K562 (cell line): Measurements from ENCODE around the gene IFT27. TPM values are rescaled to one million over a fixed set of nuclear protein-coding genes. Genes with fewer than 3 reads are reported as not detected.

ENCODE experiments used
- ATAC-seq: fragments of 200-7000 bp; cut with Tn5 transposase; 3 replicates; pipeline ENCODE4 v1.9.1; 2020; ENCODE audit warnings: moderate library complexity
- BruUV-seq: library from RNA; stranded (reverse); fragments of 400-500 nt; replicated peaks from 2 replicates; lab custom pipeline; 2021; lab: Mats Ljungman, UMichigan
- CTCF ChIA-PET: fragments of 300-600 bp; formaldehyde crosslinking; extraction: SDS; loops from one replicate; lab custom pipeline; 2021; ENCODE audit warnings: low intra/inter-chr PET ratio; lab: Yijun Ruan, JAX
- POLR2A ChIA-PET: fragments of 300-600, 350-650 bp; sonication (Branson Sonifier 250); formaldehyde crosslinking; extraction: SDS; loops from one replicate; lab custom pipeline; 2021; ENCODE audit warnings: antibody characterized with exemption, inconsistent platforms; lab: Yijun Ruan, JAX
- DNase-seq, 4 experiments: peaks; one replicate each; pipeline versions ENCODE4 v3.0.0 to v3.0.0-alpha.2; 2011 to 2018; ENCODE audit warnings: low spot score in 3 of 4, mixed read lengths in 3 of 4; ENCODE audit errors: extremely low read depth in 1 of 4
- FAIRE-seq: peaks from 2 replicates; lab custom pipeline; 2011; peaks lifted over from hg19 to GRCh38; lab: Jason Lieb, UNC
- H2AFZ ChIP-seq: 2 replicates; pipeline ENCODE4 v1.6.0; 2011; ENCODE audit warnings: low read depth, low read length, control low read depth, inconsistent platforms
- H3K27ac ChIP-seq: fragments of 200-600 bp; 3 replicates; pipeline ENCODE4 v1.8.0; 2011; ENCODE audit warnings: low read depth, mild to moderate bottlenecking, control low read depth, inconsistent platforms, low read length, moderate library complexity, mixed read lengths; ENCODE audit errors: extremely low read depth
- H3K27me3 ChIP-seq, 2 experiments: fragments of 300-600 bp in 1 of 2; 2 replicates in 1 of 2; 3 replicates in 1 of 2; pipeline versions ENCODE4 v1.6.0 to v1.8.0; 2011; ENCODE audit warnings: inconsistent platforms in 2 of 2, low read length in 2 of 2, mild to moderate bottlenecking in 1 of 2, mixed read lengths in 1 of 2, moderate library complexity in 1 of 2; ENCODE audit not compliant: control insufficient read depth in 2 of 2, insufficient read depth in 2 of 2
- H3K36me3 ChIP-seq: fragments of 300-600 bp; 3 replicates; pipeline ENCODE4 v1.8.0; 2011; ENCODE audit warnings: mild to moderate bottlenecking, low read length, inconsistent platforms; ENCODE audit not compliant: control insufficient read depth, insufficient read depth
- H3K4me1 ChIP-seq, 2 experiments: fragments of 200-600 bp in 1 of 2; replicated peaks in 1 of 2; 2 replicates in 1 of 2; 3 replicates in 1 of 2; pipeline versions ENCODE4 v1.5.1 to v1.8.0; 2011; ENCODE audit warnings: inconsistent platforms in 2 of 2, low read length in 2 of 2, mild to moderate bottlenecking in 1 of 2, mixed read lengths in 1 of 2, moderate library complexity in 1 of 2; ENCODE audit not compliant: control insufficient read depth in 2 of 2, insufficient read depth in 2 of 2
- H3K4me2 ChIP-seq: 2 replicates; pipeline ENCODE4 v1.6.1; 2011; ENCODE audit warnings: low read length, control low read depth, inconsistent platforms, mixed read lengths; ENCODE audit not compliant: insufficient read depth
- H3K4me3 ChIP-seq: fragments of 200-600 bp; sonication (generic), shearing (Covaris generic); 2 replicates; pipeline ENCODE4 v1.5.1; 2016; ENCODE audit warnings: control low read depth, inconsistent platforms
- H3K79me2 ChIP-seq: fragments of 200-600 bp; 3 replicates; pipeline ENCODE4 v1.8.0; 2011; ENCODE audit warnings: low read length, inconsistent platforms; ENCODE audit not compliant: control insufficient read depth, insufficient read depth
- H3K9ac ChIP-seq, 2 experiments: 2 replicates each; pipeline versions ENCODE4 v1.6.0 to v1.6.1; 2011; ENCODE audit warnings: low read depth in 2 of 2, low read length in 2 of 2, control low read depth in 1 of 2, inconsistent platforms in 1 of 2, mild to moderate bottlenecking in 1 of 2, mixed read lengths in 1 of 2; ENCODE audit not compliant: insufficient read depth in 1 of 2
- H3K9me1 ChIP-seq: one replicate; pipeline ENCODE4 v1.6.0; 2011; ENCODE audit warnings: inconsistent platforms, mild to moderate bottlenecking, low read length, moderate library complexity; ENCODE audit not compliant: control insufficient read depth, insufficient read depth
- H3K9me3 ChIP-seq: replicated peaks from 2 replicates; pipeline ENCODE4 v1.5.1; 2011; ENCODE audit warnings: low read depth, low read length, inconsistent platforms; ENCODE audit not compliant: control insufficient read depth, insufficient read depth
- H4K20me1 ChIP-seq: replicated peaks from 2 replicates; pipeline ENCODE4 v1.6.1; 2011; ENCODE audit warnings: low read length, inconsistent platforms, mixed read lengths; ENCODE audit not compliant: control insufficient read depth, insufficient read depth
- CEBPZ ChIP-seq: fragments of 150-350 bp; IDR thresholded peaks from 2 replicates; pipeline ENCODE4 v1.6.1; 2014; ENCODE audit warnings: low read depth, mild to moderate bottlenecking, low read length, borderline replicate concordance
- DDX20 ChIP-seq: fragments of 450-650 bp; IDR thresholded peaks from 2 replicates; pipeline ENCODE4 v1.6.1; 2016; ENCODE audit warnings: missing genetic modification characterization, low read depth, mild to moderate bottlenecking, missing compliant biosample characterization, moderate library complexity
- E2F4 ChIP-seq: sonication (generic); formaldehyde crosslinking; IDR thresholded peaks from 2 replicates; pipeline ENCODE4 v1.8.0; 2022; ENCODE audit warnings: mild to moderate bottlenecking, low read depth, missing genetic modification reagents
- HNRNPL ChIP-seq: fragments of 200-400 bp; formaldehyde crosslinking; IDR thresholded peaks from 2 replicates; pipeline ENCODE4 v1.6.1; 2017; ENCODE audit warnings: low read depth, mild to moderate bottlenecking, low read length
- MCM3 ChIP-seq: fragments of 450-650 bp; IDR thresholded peaks from 2 replicates; pipeline ENCODE4 v1.6.1; 2016
- SETDB1 ChIP-seq: IDR thresholded peaks from one replicate; pipeline ENCODE4 v1.6.1; 2012; ENCODE audit warnings: low read length, control low read depth, inconsistent platforms
- SNAPC5 ChIP-seq: fragments of 250-450 bp; sonication (Bioruptor Pico); IDR thresholded peaks from 2 replicates; pipeline ENCODE4 v1.8.0; 2021; ENCODE audit warnings: moderate library complexity, mild to moderate bottlenecking, inconsistent platforms
- ZBTB43 ChIP-seq: sonication (generic); formaldehyde crosslinking; IDR thresholded peaks from 2 replicates; pipeline ENCODE4 v1.8.0; 2023; ENCODE audit warnings: mild to moderate bottlenecking, missing genetic modification reagents
- ZNF3 ChIP-seq: fragments of 250-450 bp; sonication (Bioruptor Pico); IDR thresholded peaks from 2 replicates; pipeline ENCODE4 v1.5.0; 2021; ENCODE audit warnings: mild to moderate bottlenecking, moderate library complexity
- WGBS: fragments of 100-300 bp; shearing (Covaris generic); methylation state at CpG from one replicate; pipeline ENCODE4 v1.1.6; 2016; ENCODE audit warnings: low coverage, mixed read lengths; ENCODE audit not compliant: insufficient coverage; ENCODE audit errors: missing lambda C conversion rate; 5-methylcytosine and 5-hydroxymethylcytosine counted together
- in situ Hi-C: fragments of 300-500 bp; cut with MboI; formaldehyde crosslinking; loops from 4 replicates; pipeline ENCODE4 v1.15.0; 2018; ENCODE audit warnings: inconsistent platforms, mixed read lengths
- intact Hi-C: fragments of 100-400 bp; cut with micrococcal nuclease; formaldehyde crosslinking; loops from 2 replicates; pipeline ENCODE4 v1.14.2; 2022
- polyA plus RNA-seq, 8 experiments: library from polyadenylated mRNA; depleted of rRNA in 4 of 8; stranded (reverse) in 5 of 8; unstranded in 3 of 8; fragments of >200 nt; fragmentation: Nextera tagmentation in 2 of 8; fragmentation: Illumina TruSeq in 1 of 8; extraction: Ambion mirVana in 2 of 8; extraction: Trizol in 1 of 8; gene quantifications; 2 replicates each; pipeline versions ENCODE4 v1.2.1 to v1.2.3, GENCODE V29; 2011 to 2014; ENCODE audit warnings: inconsistent platforms in 1 of 8, missing spikeins in 1 of 8
- total RNA-seq, 7 experiments: library from RNA; depleted of rRNA in 6 of 7; stranded (reverse); fragments of >200 nt in 6 of 7; fragmentation: Illumina TruSeq in 2 of 7; extraction: Trizol in 2 of 7; gene quantifications; 2 replicates each; pipeline versions ENCODE4 v1.2.1 to v1.2.3, GENCODE V29; 2011 to 2021; ENCODE audit warnings: low replicate concordance in 1 of 7

The IFT27 gene
- total and polyA plus RNA-seq, 9 of the 15 experiments (the other 6 are each of a cell fraction or from before 2014, with no cell fraction given) = 0.01 to 1.4 (median 0.14) TPM; not detected in 1

- TF ChIP-seq CEBPZ = no peak
Measured at GRCh38 chr22:36809351-36809750, 33.4 kb upstream of the IFT27 start (continued).

GRCh38 chr22:36808721-36809344 is 32.9 kb upstream of the IFT27 start:
- BruUV-seq = no TSS peak
- intact Hi-C loops (no loop called here), in situ Hi-C loops (no loop called here)
- Histone ChIP-seq H3K4me1 (no peaks in the 10 kb centered on the region), H3K4me3 (no peak overlapping the region), H3K27me3 (peaks cover 7 to 35% of the 10 kb centered on the region in 2 experiments; a peak in 3 of 5 replicates), H4K20me1 (no peaks in the 10 kb centered on the region; the same call in 1 of the 2 replicates), H3K9me3 (no peaks in the 10 kb centered on the region), H3K4me2 (no peak overlapping the region), H3K9ac (no peak overlapping the region), H3K79me2 (no peaks in the 10 kb centered on the region), H3K9me1 (no peaks in the 10 kb centered on the region), H3K36me3 (no peaks in the 10 kb centered on the region), H3K27ac (no peak overlapping the region), H2AFZ (no peak overlapping the region)
- no peak for FAIRE-seq
- WGBS = 0% methylated on average over 1 of the region's 1 CpG
- ChIA-PET POLR2A (interaction anchor here (0.5 kb wide), 1 partner anchor 377 kb away, joined by 4 read pairs; no protein-coding TSS in a partner anchor), CTCF (no interaction called here)
- DNase-seq = no peak
- ATAC-seq = no peak
- TF ChIP-seq DDX20 (tag) = no peak
- TF ChIP-seq ZBTB43 (CRISPR knock-in tag) = no peak
- no peak for TF ChIP-seq SNAPC5 (CRISPR knock-in tag)
- TF ChIP-seq HNRNPL = no peak
- TF ChIP-seq E2F4 (CRISPR knock-in tag) = no peak
- TF ChIP-seq ZNF3 = no peak
- no peak for TF ChIP-seq SETDB1
- TF ChIP-seq MCM3 = no peak
